LHCN-M2 (cell line): ENCODE results near the gene USP28. TPM values are rescaled to one million over a fixed set of nuclear protein-coding genes. Genes with fewer than 3 reads are reported as not detected.
"Not testable (repeated sequence)": the region's sequence is repeated elsewhere in the genome, so short reads cannot be mapped to it uniquely, and the experiment has no call there.

Experiments
- DNase-seq: peaks from one replicate; pipeline ENCODE4 v3.0.0-alpha.2; 2012; ENCODE audit warnings: low read depth
- polyA plus RNA-seq: library from polyadenylated mRNA; unstranded; fragments of >200 nt; gene quantifications from one replicate; pipeline ENCODE4 v1.2.1, GENCODE V29; 2012; ENCODE audit warnings: missing spikeins
- total RNA-seq: library from RNA; depleted of rRNA; stranded (reverse); fragments of >200 nt; gene quantifications from 2 replicates; pipeline ENCODE4 v1.2.3, GENCODE V29; 2014; rRNA removed

The USP28 gene, protein sequence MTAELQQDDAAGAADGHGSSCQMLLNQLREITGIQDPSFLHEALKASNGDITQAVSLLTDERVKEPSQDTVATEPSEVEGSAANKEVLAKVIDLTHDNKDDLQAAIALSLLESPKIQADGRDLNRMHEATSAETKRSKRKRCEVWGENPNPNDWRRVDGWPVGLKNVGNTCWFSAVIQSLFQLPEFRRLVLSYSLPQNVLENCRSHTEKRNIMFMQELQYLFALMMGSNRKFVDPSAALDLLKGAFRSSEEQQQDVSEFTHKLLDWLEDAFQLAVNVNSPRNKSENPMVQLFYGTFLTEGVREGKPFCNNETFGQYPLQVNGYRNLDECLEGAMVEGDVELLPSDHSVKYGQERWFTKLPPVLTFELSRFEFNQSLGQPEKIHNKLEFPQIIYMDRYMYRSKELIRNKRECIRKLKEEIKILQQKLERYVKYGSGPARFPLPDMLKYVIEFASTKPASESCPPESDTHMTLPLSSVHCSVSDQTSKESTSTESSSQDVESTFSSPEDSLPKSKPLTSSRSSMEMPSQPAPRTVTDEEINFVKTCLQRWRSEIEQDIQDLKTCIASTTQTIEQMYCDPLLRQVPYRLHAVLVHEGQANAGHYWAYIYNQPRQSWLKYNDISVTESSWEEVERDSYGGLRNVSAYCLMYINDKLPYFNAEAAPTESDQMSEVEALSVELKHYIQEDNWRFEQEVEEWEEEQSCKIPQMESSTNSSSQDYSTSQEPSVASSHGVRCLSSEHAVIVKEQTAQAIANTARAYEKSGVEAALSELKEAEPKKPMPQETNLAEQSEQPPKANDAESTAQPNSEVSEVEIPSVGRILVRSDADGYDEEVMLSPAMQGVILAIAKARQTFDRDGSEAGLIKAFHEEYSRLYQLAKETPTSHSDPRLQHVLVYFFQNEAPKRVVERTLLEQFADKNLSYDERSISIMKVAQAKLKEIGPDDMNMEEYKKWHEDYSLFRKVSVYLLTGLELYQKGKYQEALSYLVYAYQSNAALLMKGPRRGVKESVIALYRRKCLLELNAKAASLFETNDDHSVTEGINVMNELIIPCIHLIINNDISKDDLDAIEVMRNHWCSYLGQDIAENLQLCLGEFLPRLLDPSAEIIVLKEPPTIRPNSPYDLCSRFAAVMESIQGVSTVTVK
- total RNA-seq, result 27.0 and 29.2 TPM in 2 replicates
- polyA plus RNA-seq, result 9.0 TPM

DNA sequence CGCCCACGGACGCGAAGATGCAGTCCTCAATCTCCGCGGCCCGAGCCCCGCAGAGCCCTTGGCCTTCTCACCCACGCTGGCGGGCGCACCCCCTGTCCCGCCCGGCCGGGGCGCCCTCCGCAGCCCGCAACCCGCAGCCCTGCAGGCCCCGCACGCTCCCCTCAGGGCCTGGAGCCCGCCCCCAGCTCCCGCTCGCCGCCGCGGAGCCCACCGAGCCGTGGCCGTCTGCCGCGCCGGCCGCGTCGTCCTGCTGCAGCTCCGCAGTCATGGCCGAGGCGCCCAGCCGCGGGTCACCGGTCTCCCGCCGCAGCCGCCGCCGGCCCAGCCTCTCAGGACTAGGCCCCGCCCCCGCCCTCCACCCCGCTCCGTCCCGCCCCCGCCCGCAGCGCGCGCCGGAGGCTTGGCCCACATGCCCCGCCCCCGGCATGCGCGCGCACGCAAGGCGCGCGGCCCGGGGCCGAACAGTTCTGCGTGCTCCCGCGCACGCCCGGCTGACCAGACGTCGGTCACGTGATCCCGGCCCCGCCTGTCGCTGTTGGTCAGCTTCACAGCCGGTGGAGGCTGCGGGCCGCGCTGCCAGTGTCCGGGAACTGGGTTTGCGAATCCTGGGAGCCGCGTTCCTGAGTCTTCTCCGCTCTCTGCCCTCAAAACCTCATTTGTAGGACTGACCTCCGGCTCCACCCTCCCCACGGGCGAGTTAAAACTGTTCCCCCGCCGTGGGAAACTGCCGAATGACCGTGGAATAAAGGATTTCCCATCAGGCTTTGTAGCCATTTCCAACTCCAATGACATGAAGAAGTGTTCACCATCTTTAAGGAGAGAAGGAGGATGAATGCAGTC lies at the start of gene USP28:
USP28 (minus strand) TSS at position 339 of the 840 bp plus-strand sequence; CDS start at position 268, 71 bp downstream.
- peak; percentile 94 for DNase-seq

DNA sequence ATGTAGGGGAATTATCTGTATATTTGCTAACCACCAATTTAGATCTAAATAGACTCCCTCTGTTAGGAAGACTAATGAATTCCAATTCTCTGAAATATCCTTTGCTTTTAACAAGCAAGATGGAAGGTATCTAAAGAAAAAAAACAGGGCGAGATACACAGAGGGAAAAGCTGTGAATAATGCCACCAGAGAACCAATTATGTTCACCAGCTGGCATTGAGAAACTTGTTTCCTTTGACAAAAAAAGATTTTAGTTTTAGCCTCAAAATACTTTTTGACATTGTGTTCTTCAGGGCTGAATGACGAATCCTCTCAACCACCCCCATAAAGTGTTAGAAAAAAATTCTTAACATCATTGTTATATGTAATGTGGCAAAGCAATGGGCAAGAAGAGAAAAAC lies 48.2 kb upstream of the USP28 start:
- DNase-seq, result no peak

DNA sequence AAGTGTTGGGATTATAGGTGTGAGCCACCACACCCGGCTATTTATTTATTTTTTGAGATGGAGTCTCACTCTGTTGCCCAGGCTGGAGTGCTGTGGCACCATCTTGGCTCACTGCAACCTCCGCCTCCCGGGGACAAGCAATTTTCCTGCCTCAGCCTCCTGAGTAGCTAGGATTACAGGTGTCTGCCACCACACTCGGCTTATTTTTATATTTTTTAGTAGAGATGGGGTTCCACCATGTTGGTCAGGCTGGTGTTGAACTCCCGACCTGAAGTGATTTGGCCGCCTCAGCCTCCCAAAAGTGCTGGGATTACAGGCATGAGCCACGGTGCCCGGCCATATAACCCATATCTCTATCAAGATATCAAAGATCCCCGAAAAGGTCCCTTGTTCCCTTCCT lies 36.1 kb upstream of the USP28 start:
- not testable (repeated sequence) for DNase-seq

DNA sequence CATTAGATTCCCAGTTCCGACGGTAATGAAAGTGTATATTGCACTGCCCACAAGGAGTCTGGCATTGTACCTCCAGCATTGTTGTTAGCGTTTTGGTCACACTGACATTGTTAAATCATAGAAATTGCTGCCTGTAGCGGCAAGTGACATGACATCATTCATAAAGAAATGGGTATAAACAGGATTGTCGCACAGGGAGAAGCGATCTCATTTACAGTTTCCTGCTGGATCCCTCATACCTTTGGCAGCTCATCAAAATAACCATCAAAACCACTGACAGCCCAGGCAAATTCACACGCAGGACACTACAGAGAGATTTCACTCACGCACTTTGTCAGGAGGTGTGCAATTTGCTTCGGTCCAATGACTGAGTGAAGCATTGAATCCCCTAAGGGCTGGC lies 32.7 kb upstream of the USP28 start:
- no peak for DNase-seq

DNA sequence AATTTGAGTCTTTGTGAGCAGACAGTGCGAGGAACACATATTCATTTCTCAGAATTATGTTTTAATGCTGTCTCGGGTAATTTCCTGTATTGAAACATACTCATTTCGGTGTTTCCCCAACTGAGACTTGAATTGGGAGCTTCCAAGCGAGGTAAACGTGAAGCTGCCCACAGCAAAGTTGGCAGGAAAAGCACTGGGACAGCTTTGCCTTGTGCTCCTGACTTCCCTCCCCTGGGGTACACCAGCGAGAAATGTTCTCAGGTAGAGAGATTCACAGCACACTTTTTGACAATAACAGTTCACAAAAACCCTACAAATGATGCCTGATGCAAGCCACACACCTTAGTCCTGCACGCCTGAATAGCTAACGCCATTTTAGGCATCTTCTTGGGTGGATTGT lies 32.3 kb upstream of the USP28 start:
- no peak for DNase-seq

DNA sequence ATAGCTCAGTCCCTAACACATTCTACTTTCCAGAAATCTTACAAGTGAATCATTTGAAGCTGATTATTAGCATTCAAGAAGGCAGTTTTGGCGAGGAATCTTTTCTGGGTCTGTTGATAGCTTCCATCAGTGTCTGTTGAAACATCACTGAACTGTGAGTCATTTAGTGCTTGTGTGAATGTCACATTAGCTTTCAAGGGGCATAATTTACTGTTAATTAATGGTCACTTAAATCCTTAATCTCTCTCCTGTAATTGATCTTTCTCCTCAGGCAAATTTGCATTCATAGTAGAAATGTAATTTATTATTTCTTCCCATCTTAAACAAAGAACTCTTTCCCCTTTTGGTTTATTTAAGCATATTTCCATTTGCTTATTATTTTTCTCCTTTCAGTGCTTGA lies 31.8 kb upstream of the USP28 start:
- DNase-seq, result no peak

DNA sequence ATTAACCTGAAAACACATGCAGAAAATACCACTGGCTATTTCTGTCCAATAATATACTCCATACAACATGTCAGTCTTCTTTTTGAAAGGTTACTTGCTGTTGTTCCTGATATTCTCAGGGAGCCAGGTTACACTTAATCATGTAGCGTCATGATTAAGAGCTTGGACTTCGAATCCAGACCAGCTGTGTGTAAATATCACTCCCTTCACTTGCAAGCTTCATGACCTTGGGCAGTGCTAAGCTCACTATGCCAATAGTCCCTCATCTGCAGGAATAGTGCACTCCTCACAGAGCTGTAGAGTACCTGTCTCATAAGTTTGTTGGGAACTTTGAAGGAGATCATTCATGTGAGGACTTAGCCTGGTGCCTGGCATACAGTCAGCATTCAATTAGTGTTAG lies 31.1 kb upstream of the USP28 start:
- no peak for DNase-seq

DNA sequence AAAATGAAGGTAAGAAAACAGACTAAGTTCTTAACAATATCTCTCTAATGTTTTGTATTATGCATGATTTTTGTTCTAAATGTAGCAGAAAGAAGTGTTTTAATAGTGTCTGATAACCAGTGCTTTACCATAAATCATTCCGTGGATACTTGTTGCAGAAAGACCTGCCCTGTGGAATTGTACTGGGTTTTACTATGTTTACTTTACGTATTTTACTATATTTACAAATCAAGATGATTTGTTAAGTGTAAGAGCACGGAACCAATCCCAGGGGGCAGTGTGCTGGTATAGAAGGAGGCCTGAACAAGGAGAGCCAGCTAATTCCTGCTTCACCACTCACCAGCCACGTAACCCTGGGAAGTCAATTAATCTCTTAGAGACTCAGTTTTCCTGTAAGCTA lies 30.7 kb upstream of the USP28 start:
- peak; percentile 34 for DNase-seq

DNA sequence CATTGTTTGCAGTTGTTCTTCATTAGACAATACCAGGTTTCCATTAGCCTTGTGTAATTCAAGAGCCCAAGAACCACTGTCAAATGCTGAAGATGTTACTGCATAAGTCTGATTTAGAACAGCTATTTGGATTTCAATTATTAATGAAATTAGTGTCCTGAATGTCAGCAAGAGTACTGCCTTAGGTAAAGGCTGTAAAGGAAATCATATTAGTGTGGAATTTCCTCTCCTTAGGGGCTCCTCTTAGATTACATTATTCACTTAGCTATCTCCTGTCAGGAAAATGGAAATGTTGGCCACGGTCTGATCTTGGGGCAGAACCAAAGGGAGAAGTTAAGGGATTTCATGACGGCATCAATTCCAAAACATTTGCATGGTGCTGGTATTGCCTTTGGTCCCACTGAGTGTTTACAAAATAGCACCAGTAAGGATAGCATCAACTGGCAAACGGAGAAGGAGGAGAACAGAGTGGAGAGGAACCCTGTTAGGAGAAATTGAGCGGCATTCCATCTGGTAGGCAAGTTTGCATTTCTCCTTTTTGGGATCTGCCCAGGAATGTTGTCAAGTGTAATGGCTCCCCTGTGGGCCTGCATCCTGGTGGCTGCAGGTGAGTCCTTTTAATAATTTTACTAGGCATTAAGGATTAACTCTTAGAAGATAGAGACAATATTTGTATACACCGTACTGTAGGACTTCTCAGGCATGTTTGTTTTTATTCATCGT lies 29.2 kb upstream of the USP28 start, which contains the start of gene HTR3B:
HTR3B (plus strand) TSS at position 418 of the 723 bp plus-strand sequence; CDS start at position 556, 138 bp downstream.
- no peak for DNase-seq

DNA sequence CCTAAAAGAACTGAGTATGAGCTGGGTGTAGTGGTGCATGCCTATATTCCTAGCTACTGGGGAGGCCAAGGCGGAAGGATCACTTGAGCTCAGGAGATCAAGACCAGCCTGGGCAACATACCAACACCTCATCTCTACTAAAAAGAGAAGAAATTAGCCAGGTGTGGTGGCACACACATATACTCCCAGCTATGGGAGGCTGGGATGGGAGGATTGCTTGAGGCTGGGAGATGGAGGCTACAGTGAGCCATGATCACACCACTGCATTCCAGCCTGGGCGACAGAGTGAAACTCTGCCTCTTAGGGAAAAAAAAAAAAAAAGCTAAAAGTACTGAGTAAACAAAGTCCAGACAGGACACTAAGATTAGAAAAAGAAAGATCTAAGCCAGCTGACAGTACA lies 25.8 kb upstream of the USP28 start:
- DNase-seq, result no peak

DNA sequence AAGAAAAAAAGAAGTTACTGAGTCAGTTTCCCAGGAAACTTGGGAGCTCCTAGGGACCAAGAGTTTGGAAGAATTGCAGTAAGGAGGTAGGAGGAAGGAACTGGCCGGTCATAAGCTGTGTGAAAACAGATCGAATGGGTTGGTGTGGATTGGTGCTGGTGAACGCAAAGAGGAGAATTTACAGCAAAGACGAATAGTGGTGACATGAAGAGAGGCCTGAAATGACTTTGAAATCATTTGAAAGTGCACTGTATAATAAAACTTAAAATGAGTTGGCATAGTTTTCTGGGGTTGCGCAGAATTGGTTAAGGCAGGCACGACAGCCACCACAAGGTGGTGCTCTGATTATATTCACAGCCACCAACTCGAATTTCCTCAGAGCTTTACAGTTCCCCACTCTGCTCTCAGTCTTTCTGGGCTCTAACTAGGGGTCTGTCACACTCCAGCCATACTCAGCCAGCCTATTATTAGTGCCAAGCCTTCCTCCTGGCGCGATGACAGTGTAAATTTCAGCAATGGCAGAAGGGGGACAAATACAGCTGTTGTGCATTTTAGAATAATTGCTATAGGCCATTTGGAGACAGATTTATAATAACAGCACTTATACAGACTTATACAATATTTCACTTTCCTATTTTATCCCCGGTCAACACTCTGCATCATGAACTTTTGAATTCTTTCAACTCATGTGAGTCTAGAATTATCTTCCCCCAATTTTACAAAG lies 20.9 kb upstream of the USP28 start:
- DNase-seq, result no peak

DNA sequence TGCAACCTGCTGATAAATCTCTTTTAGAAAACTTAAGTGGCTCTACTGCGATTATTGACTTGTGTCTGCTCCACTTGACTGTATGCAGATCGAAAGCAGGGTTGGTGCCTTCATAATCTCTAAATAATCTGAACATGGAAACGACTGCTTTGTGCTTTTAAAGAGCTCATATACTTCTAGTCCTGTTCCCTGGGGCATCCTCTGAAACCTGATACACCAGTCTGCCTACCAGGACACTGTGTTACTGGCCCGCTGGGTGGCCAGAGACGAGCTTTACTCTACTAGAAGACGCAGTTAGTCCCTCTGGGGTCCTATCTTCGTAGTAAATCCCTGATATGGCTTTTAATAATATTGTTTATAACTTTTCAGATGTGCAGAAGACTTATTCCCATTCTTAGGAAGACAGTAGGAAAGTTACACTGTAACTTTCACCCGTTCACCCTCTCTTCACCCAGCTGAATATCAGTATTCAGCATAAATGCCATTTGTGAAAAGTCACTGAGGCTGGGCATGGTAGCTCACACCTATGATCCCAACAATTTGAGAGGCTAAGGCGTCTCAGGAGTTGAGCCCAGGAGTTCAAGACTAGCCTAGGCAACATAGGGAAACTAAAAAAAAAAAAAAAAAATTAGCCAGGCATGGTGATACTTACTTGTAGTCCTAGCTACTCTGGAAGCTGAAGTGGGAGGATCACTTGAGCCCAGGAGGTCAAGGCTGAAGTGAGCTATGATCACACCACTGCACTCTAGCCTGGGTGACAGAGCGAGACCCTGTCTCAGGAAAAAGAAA lies 20.2 kb upstream of the USP28 start:
- no peak for DNase-seq

DNA sequence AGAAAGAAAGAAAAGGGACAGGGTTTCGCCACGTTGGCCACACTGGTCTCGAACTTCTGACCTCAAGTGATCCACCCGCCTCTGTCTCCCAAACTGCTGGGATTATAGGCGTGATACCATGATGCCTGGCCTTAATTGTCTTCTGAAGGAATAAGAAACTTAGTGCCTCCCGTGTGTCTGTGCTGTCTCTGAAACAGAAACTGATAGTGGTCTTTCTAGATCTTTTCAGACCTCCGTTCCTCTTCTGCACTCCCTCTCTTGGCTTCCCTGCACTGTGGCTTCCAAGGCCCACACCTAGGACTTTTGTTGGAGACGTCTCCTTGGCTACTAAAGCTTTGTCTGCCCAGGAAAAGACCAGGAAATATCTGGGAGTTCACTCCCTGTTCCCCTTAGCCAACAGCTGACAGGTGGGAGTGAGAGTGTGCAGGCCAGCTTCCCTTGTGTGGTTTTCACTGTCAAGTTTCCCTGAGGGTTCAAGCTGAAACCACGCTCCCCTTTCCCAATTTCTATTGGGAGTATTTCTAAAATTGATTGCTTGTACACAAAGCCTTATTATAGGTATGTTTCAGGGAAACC lies 19.1 kb upstream of the USP28 start:
- DNase-seq, result no peak

DNA sequence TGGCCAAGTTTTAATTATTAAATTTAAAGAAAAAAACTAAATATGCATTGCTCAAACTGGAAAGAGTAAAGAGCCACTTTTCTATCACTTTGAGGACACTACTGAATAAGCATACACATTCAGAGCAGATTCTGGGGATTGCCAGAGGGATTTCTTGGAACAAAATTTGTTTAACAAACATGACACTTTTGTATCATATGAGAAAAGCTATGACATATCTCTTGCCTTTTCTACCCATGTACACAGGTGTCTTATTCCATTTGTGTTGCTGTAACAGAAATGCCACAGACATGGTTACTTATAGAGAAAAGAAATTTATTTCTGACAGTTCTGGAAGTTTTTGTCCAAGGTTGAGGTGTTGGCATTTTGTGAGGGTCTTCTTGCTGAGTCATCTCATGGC lies 13.5 kb upstream of the USP28 start:
- no peak for DNase-seq

DNA sequence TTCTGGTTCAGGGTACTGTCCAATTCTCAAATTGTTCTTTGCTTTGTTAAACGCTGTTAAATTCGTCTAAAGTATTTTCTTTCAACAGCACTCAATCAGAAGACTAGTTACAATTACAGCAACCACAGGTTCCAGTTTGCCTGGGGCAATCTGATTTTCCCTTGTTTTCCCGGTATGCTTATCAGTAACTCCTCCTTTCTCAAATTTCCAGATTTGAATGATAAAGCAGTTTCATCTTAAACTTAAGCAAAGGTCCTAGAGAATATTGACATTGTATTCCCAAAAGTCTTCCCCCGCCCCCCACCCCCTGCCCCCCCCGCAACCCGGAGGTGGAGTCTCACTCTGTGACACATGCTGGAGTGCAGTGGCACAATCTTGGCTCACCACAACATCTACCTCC lies 10.5 kb upstream of the USP28 start:
- DNase-seq, result no peak

DNA sequence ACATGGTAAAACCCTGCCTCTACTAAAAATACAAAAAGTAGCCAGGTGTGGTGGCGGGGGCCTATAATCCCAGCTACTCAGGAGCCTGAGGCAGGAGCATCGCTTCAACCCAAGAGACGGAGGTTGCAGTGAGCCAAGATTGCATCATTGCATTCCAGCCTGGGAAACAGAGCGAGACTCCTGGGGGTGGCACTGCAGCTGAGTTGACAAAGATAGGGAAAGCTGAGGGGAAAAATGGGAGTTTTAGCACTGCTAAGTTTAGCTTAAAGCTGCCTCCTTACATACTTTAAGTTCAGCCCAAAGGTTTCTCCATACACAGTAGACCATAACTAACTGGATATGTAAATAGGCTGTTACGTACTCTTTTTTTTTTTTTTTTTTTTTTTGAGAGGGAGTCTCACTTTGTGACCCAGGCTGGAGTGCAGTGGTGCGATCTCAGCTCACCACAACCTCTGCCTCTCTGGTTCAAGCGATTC lies 9.0 kb upstream of the USP28 start:
- no peak for DNase-seq

DNA sequence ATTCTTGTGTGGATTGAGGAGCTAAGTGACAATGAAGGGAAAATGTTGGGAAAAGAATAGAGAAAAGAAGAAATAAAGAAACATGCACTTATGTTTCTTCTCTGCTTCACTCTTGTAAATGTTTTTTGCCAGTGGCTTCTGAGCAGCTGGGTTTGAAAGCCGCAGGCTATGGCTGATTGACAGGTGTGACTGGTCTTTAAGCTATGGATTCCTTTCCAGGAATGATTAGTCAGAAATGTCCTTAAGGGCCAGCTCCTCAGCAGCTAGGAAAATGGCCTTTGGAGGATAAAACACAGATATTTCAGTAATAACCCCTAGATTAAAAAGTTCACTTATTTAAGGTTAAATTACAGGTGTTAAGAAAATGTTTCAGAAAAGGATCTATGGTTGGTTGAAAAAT lies 6.5 kb upstream of the USP28 start:
- peak; percentile 88 for DNase-seq

DNA sequence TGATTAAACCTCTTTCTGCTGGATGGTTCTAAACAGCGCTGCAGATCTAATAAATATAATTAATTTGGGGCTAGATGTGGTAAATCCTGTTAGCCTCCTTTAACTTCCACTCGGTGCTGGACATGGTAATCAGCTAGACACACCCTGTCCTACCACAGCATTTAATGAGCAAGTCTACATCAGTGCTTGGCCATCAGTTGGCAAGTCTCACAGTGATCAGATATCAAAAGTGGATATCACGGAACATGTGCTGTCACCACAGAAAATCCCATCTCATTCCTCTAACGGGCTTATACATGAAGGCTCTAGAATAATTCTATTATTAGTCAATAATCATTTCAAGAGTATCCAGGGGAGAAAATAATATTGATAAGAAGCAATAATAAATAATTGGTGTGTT lies 5.6 kb upstream of the USP28 start:
- DNase-seq, result peak; percentile 74
